Ovary (tissue), 3 donors: ENCODE results near the gene C2orf92.

Experiments
- POLR2A ChIP-seq: fragments of 450-650 bp; IDR thresholded peaks from one replicate; pipeline ENCODE4 v1.6.1; 2017; ENCODE audit warnings: antibody characterized with exemption, mild to moderate bottlenecking, moderate library complexity
- TF ChIP-seq, protein P1 (sequence below), 3 donors: fragments of 450-650 bp in 2 of 3; fragments of 200-600 bp in 1 of 3; IDR thresholded peaks; one replicate each; pipeline versions ENCODE4 v1.5.1 to v1.8.0; 2016 to 2022; ENCODE audit warnings: antibody characterized with exemption in 3 of 3, mild to moderate bottlenecking in 1 of 3
- donor health status: DM: no; HTN: no; CAD: no.

DNA sequence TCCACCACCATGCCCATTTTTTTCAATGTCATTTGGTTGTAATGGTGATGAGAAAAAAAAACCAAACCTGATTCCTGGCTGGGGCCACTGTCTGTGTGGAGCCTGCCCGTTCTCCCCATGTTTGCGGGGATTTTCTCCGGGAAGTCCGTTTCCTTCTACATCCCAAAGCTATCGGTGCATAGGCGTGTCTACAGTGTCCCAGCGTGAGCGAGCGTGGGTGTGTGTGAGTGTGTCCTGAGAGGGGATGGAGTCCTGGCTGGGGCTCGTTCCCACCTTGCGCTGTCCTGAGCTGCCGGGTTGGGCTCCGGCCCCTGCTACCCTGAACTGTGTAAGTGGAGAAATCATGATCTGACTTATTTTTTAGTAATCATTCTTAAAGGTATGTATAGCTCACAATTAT, 36.6 kb downstream of the C2orf92 start:
- TF ChIP-seq, protein P1, sequence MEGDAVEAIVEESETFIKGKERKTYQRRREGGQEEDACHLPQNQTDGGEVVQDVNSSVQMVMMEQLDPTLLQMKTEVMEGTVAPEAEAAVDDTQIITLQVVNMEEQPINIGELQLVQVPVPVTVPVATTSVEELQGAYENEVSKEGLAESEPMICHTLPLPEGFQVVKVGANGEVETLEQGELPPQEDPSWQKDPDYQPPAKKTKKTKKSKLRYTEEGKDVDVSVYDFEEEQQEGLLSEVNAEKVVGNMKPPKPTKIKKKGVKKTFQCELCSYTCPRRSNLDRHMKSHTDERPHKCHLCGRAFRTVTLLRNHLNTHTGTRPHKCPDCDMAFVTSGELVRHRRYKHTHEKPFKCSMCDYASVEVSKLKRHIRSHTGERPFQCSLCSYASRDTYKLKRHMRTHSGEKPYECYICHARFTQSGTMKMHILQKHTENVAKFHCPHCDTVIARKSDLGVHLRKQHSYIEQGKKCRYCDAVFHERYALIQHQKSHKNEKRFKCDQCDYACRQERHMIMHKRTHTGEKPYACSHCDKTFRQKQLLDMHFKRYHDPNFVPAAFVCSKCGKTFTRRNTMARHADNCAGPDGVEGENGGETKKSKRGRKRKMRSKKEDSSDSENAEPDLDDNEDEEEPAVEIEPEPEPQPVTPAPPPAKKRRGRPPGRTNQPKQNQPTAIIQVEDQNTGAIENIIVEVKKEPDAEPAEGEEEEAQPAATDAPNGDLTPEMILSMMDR (IDR thresholded peaks at IDR 0.05) = no peak
- no peak for TF ChIP-seq POLR2A
